Glutamatergic neuron (in vitro differentiated cells): ENCODE data around the gene CCDC32. TPM values are rescaled to one million over a fixed set of nuclear protein-coding genes. Genes with fewer than 3 reads are reported as not detected.

Source experiments
- DNase-seq: peaks from one replicate; pipeline ENCODE4 v3.0.0; 2022
- H3K27ac Mint-ChIP-seq: one replicate; pipeline ENCODE4 v1.8.0; 2020; ENCODE audit warnings: mild to moderate bottlenecking, mixed read lengths, inconsistent platforms; ENCODE audit not compliant: unreplicated experiment
- H3K27me3 Mint-ChIP-seq: one replicate; pipeline ENCODE4 v1.8.0; 2020; ENCODE audit warnings: mild to moderate bottlenecking, moderate library complexity, mixed read lengths, inconsistent platforms; ENCODE audit not compliant: unreplicated experiment
- H3K36me3 Mint-ChIP-seq: one replicate; pipeline ENCODE4 v1.8.0; 2020; ENCODE audit warnings: mild to moderate bottlenecking, mixed read lengths, inconsistent platforms; ENCODE audit not compliant: unreplicated experiment
- H3K4me1 Mint-ChIP-seq: one replicate; pipeline ENCODE4 v1.8.0; 2020; ENCODE audit warnings: mild to moderate bottlenecking, low read depth, mixed read lengths, inconsistent platforms; ENCODE audit not compliant: unreplicated experiment
- H3K4me3 Mint-ChIP-seq: one replicate; pipeline ENCODE4 v1.8.0; 2020; ENCODE audit warnings: mild to moderate bottlenecking, mixed read lengths, inconsistent platforms; ENCODE audit not compliant: unreplicated experiment
- H3K9me3 Mint-ChIP-seq: one replicate; pipeline ENCODE4 v1.8.0; 2020; ENCODE audit warnings: mild to moderate bottlenecking, moderate library complexity, mixed read lengths, inconsistent platforms; ENCODE audit not compliant: unreplicated experiment
- total RNA-seq: library from RNA; stranded (reverse); fragmentation: NEBNext Ultra II Directional; extraction: Animal tissue kit (Norgen Biotek cat#: 25700); gene quantifications from one replicate; pipeline ENCODE4 v1.2.1, GENCODE V29; 2021; ENCODE audit not compliant: unreplicated experiment
- TF ChIP-seq, protein P1 (sequence below): fragments of 200-600 bp; sonication (generic); IDR thresholded peaks from one replicate; pipeline ENCODE4 v1.5.0; 2021; ENCODE audit not compliant: partially characterized antibody, unreplicated experiment

The CCDC32 gene
- total RNA-seq, 1 donor from 2014 or later, result 21.4 TPM

DNA sequence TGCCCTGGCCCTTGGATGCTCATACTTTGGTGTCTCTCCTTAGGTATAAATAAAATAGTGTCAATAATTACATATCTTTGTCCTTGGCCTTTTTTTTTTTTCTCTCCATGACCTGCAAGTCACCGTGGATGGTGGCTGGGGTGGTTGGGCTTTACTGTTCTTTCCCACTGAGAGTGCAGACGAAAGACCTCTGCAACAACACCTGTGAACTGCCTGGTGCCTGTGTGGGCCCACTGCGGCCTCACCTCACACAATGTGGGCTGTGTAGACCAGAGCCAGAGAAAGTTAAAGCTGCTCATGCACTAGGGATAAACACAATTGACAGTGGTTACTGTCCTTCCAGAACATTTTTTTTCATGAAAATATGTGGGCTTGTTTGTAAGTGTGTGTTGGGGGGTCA is 39.0 kb downstream of the CCDC32 start:
- H3K36me3 Mint-ChIP-seq, result no peaks in the 10 kb centered on the region
- TF ChIP-seq, protein P1, sequence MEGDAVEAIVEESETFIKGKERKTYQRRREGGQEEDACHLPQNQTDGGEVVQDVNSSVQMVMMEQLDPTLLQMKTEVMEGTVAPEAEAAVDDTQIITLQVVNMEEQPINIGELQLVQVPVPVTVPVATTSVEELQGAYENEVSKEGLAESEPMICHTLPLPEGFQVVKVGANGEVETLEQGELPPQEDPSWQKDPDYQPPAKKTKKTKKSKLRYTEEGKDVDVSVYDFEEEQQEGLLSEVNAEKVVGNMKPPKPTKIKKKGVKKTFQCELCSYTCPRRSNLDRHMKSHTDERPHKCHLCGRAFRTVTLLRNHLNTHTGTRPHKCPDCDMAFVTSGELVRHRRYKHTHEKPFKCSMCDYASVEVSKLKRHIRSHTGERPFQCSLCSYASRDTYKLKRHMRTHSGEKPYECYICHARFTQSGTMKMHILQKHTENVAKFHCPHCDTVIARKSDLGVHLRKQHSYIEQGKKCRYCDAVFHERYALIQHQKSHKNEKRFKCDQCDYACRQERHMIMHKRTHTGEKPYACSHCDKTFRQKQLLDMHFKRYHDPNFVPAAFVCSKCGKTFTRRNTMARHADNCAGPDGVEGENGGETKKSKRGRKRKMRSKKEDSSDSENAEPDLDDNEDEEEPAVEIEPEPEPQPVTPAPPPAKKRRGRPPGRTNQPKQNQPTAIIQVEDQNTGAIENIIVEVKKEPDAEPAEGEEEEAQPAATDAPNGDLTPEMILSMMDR, result no peak
- no peak for DNase-seq
- H3K27me3 Mint-ChIP-seq, result no peaks in the 10 kb centered on the region
- no peak overlapping the region for H3K27ac Mint-ChIP-seq
- H3K4me3 Mint-ChIP-seq, result no peak overlapping the region
- no peaks in the 10 kb centered on the region for H3K4me1 Mint-ChIP-seq
- H3K9me3 Mint-ChIP-seq, result no peaks in the 10 kb centered on the region

- H3K4me1 Mint-ChIP-seq, result peaks cover 4% of the 10 kb centered on the region
- no peak overlapping the region for H3K4me3 Mint-ChIP-seq
- H3K27ac Mint-ChIP-seq, result no peak overlapping the region
- H3K9me3 Mint-ChIP-seq, result no peaks in the 10 kb centered on the region
- TF ChIP-seq, protein P1, result no peak
- H3K27me3 Mint-ChIP-seq, result no peaks in the 10 kb centered on the region
- H3K36me3 Mint-ChIP-seq, result no peaks in the 10 kb centered on the region
- DNase-seq, result no peak
Observed at GRCh38 chr15:40523611-40524010, 41.2 kb downstream of the CCDC32 start.

- H3K4me3 Mint-ChIP-seq, result no peak overlapping the region
- peaks cover 3% of the 10 kb centered on the region for H3K9me3 Mint-ChIP-seq
- no peak for DNase-seq
- H3K27me3 Mint-ChIP-seq, result peaks cover 3% of the 10 kb centered on the region
- H3K27ac Mint-ChIP-seq, result no peak overlapping the region
- TF ChIP-seq, protein P1, result no peak
- H3K4me1 Mint-ChIP-seq, result peaks cover 7% of the 10 kb centered on the region
- H3K36me3 Mint-ChIP-seq, result no peaks in the 10 kb centered on the region
Observed at GRCh38 chr15:40516322-40516721, 48.5 kb downstream of the CCDC32 start.

DNA sequence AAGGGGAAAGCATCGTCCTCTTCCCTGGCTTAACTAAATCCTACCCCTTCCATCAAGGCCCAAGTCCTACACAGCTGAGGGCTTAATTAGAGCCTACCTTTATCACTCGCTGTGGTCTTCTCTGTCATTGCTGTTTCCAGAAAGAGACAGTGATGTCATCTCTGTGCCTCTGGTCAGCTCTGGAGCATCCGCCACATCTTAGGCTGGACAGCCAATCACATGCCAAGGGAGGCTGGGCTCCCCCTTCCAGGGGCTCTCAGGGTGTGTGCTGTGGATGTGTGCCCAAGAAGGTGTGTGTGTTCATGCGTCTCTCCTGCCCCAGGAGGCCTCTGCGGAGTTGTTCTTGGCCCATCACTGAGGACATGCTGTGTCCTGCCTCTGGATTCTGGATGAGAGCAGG is 51.2 kb downstream of the CCDC32 start:
- Mint-ChIP-seq H3K36me3 (no peaks in the 10 kb centered on the region), H3K27ac (no peak overlapping the region), H3K4me1 (peaks cover 3% of the 10 kb centered on the region), H3K4me3 (no peak overlapping the region), H3K9me3 (peaks cover 5% of the 10 kb centered on the region), H3K27me3 (peaks cover 9% of the 10 kb centered on the region)
- no peak for DNase-seq
- TF ChIP-seq, protein P1, result no peak

GRCh38 chr15:40512440-40512839 is 52.4 kb downstream of the CCDC32 start:
- Mint-ChIP-seq H3K27me3 (peaks cover 9% of the 10 kb centered on the region), H3K9me3 (peaks cover 5% of the 10 kb centered on the region), H3K4me1 (peaks cover 3% of the 10 kb centered on the region), H3K4me3 (peak overlapping the region; percentile 85), H3K36me3 (no peaks in the 10 kb centered on the region), H3K27ac (no peak overlapping the region)
- TF ChIP-seq, protein P1, result no peak
- DNase-seq, result no peak
